LNCaP clone FGC (cell line): ENCODE measurements around the gene CSPG4.

ENCODE experiments used
- DNase-seq: peaks from one replicate; pipeline ENCODE4 v3.0.0-alpha.2; 2011; ENCODE audit warnings: low read depth
- H3K4me3 ChIP-seq: 2 replicates; pipeline ENCODE4 v1.5.1; 2011; ENCODE audit warnings: mild to moderate bottlenecking, low read depth, low read length, control low read depth
- TF ChIP-seq, protein P1 (sequence below): IDR thresholded peaks from 2 replicates; pipeline ENCODE4 v1.5.1; 2012; ENCODE audit warnings: mild to moderate bottlenecking; ENCODE audit not compliant: control insufficient read depth, insufficient read depth; ENCODE audit errors: extremely low read depth

CSPG4 gene

DNA sequence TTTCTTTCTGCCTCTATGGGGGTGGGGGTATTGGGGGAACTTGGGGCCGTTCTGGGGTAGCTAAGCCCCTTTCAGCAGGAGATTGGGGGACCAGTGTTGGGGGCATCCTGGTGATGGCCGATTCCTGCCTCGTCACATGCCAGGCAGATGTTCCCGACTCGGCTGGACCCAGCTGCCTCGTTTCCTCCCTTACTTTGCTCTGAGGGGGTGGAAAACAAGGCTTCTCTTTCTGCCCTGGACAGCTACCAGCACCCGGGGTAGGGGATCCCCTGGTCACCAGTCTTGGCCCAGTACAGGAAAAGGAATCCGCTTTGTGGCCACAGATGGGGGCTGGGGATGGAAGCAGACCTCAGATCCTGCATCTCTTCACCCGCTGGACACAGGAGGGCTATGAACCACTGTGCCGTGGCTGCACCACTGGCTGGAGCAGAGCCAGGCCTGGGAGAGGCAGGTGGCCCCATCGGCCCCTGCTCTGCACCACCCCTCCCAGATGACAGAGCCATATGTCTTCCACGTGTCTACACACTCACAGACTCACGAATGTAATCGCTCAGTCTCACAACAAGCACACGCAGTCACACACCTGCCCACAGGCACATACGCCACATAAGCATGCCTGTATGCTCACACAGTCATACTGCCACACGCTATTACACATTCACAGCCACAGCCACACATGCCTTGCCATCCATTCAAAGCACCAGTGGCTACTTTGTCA is 52.6 kb downstream of the CSPG4 start:
- no peak overlapping the region for H3K4me3 ChIP-seq
- DNase-seq, result no peak
- TF ChIP-seq, protein P1, sequence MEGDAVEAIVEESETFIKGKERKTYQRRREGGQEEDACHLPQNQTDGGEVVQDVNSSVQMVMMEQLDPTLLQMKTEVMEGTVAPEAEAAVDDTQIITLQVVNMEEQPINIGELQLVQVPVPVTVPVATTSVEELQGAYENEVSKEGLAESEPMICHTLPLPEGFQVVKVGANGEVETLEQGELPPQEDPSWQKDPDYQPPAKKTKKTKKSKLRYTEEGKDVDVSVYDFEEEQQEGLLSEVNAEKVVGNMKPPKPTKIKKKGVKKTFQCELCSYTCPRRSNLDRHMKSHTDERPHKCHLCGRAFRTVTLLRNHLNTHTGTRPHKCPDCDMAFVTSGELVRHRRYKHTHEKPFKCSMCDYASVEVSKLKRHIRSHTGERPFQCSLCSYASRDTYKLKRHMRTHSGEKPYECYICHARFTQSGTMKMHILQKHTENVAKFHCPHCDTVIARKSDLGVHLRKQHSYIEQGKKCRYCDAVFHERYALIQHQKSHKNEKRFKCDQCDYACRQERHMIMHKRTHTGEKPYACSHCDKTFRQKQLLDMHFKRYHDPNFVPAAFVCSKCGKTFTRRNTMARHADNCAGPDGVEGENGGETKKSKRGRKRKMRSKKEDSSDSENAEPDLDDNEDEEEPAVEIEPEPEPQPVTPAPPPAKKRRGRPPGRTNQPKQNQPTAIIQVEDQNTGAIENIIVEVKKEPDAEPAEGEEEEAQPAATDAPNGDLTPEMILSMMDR, result no peak

DNA sequence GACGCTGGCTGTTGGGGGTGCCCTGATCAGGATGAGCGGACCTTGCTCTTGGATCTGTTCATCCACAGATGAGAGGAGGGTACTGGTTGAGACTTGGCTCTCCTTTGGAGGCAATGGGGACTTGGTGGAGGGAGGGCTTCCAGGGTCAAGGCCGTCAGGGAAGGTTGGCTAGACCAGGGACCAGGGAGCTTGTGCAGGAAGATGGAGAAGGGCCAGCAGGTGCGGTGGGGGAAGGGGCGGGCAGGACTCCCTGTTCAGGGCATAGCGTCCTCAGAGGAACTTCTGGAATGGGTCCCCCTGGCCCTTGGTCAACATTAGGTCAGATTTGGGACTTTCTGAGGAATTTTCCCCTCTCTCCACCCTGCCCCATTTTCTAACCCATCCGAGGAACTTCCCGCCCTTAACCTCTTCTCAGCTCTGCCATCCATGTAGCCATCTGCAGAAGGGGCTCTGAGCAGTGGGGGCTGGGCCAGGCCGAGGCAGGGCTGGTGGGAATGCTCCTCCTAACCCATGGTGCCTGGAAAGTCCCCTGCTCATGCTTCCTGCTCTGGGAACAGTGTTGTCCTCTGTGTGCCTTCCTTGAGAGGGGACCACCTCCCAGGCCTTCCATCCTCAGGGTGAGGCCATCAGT is 53.4 kb downstream of the CSPG4 start:
- DNase-seq, result no peak
- H3K4me3 ChIP-seq, result no peak overlapping the region
- TF ChIP-seq, protein P1, result no peak

DNA sequence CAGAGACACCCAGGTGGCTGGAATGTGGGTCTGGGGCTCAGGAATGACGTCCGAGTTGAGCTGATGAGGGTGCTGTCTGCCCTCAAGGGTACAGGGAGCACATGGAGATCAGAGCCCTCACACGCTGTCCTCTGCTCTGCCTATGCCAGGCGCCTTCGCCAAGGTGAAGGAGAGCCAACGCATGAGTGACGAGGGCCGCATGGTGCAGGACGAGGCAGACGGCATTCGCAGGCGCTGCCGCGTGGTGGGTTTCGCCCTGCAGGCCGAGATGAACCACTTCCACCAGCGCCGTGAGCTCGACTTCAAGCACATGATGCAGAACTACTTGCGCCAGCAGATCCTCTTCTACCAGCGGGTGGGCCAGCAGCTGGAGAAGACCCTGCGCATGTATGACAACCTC is 55.8 kb downstream of the CSPG4 start:
- no peak overlapping the region for H3K4me3 ChIP-seq
- no peak for DNase-seq
- TF ChIP-seq, protein P1, result no peak

DNA sequence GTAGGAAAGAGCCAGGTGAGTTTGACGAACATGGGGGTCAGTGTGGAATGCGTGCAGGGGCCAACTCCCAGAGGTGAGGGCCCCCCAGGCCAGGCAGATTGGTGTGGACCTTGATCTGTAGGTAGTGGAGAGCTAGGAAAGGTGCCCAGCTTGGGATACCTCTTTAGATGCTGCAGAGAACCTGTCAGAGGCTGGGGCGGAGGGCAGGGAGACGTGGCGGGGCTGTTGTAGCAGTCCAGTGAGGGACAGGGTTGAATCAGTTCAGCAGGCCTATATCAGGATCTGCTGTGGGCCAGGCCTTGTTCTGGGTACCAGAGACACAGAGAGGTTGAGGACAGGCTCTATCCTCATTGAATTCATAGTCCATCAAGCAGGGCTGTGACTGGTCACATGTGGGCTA is 56.3 kb downstream of the CSPG4 start:
- DNase-seq, result no peak
- no peak overlapping the region for H3K4me3 ChIP-seq
- TF ChIP-seq, protein P1, result no peak

DNA sequence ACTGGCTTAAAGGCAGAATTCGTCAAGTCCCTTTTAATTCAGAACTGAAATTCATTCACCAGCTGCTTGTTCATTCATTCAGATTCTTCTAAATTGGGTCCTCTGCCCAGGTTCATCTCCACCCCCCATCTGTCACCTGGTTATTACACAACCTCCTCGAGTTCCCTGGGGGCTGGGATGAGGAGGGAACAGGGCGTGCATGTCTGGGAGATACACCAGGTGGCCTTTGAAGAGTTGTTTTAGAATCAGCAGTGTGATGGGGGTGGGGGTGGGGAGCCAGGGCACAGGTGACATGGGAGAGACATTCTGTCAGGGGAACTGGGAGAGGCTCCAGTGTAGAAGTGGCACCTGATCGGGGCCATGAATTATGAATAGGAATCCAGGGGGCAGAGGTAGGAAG is 56.7 kb downstream of the CSPG4 start:
- no peak for DNase-seq
- no peak overlapping the region for H3K4me3 ChIP-seq
- TF ChIP-seq, protein P1, result no peak

DNA sequence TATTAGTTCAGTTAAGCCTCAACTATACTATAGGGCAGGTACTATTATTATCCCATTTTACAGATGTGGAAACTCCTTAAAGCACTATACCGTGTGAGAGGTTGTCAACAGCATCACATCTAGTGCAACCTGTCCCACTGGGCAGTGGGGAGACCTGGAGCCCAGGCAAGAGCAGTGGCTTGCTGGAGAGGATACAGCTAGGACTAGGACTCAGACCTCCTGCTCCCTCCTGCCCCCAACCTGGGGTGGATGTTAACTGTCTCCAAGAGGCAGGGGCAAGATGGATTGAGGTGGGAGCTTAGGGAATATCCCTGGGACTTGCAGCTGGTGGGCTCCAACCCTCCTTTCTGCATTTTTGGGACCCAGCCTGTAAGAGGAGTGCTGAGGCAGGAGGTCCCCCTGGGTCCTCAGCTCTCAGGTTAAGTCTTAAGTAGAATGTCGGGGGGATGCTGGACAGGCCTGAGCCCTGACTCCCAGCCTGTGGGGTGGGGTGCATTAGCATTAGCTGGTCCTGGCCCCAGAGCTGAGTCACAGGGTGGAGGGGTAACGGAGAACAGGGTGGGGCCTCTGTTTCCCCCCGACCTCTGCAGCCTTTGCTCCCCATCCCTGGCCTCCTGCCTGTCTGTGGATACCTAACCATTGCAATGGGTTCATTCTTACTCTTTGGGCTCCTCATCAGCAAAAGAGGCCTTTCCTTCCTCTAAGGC is 58.3 kb downstream of the CSPG4 start:
- H3K4me3 ChIP-seq, result no peak overlapping the region
- no peak for DNase-seq
- TF ChIP-seq, protein P1, result no peak
